ENCODE measurements around the gene ETFB.

GRCh38 chr19:51407511-51408131, 41.4 kb upstream of the ETFB start:
- no peak for TF ChIP-seq POLR2A (IDR thresholded peaks at IDR 0.05)
- TF ChIP-seq CTCF (IDR thresholded peaks at IDR 0.05) = no peak

All from vagina (tissue), 2 donors.